ENCODE measurements around the gene LRRC56. TPM values are rescaled to one million over a fixed set of nuclear protein-coding genes. Genes with fewer than 3 reads are reported as not detected.

LRRC56 gene
- total and polyA plus RNA-seq, 2 donors from 2014 or later = 1.2 to 7.7 TPM

- TF ChIP-seq CTCF (IDR thresholded peaks at IDR 0.05; ENCODE audit: borderline replicate concordance, extremely low read depth, insufficient read depth) = no peak
- DNase-seq = peak in 1 of 5 donors; percentile 37
- Histone ChIP-seq H3K9me3 (ENCODE audit: control insufficient read depth in 2 of 3, insufficient read depth in 1 of 3, low read length in 3 of 3) (no peaks in the 10 kb centered on the region), H3K4me1 (ENCODE audit: control insufficient read depth in 2 of 3, insufficient read depth in 2 of 3, low read depth in 1 of 3, low read length in 3 of 3) (no peaks in the 10 kb centered on the region), H3K27ac (ENCODE audit: low read depth in 2 of 2, low read length in 2 of 2) (no peak overlapping the region), H3K4me3 (ENCODE audit: low read length in 3 of 3) (no peak overlapping the region), H3K9ac (ENCODE audit: low read length in 3 of 3) (no peak overlapping the region), H3K27me3 (ENCODE audit: control insufficient read depth, insufficient read depth, low read length) (no peaks in the 10 kb centered on the region), H3K36me3 (ENCODE audit: control insufficient read depth in 2 of 3, insufficient read depth in 3 of 3, low read length in 3 of 3) (no peaks in the 10 kb centered on the region)
- intact Hi-C loops (cut with DNase I) = no loop called here
- no peak for FAIRE-seq
Measured at GRCh38 chr11:526192-526591, 11.1 kb upstream of the LRRC56 start.

DNA sequence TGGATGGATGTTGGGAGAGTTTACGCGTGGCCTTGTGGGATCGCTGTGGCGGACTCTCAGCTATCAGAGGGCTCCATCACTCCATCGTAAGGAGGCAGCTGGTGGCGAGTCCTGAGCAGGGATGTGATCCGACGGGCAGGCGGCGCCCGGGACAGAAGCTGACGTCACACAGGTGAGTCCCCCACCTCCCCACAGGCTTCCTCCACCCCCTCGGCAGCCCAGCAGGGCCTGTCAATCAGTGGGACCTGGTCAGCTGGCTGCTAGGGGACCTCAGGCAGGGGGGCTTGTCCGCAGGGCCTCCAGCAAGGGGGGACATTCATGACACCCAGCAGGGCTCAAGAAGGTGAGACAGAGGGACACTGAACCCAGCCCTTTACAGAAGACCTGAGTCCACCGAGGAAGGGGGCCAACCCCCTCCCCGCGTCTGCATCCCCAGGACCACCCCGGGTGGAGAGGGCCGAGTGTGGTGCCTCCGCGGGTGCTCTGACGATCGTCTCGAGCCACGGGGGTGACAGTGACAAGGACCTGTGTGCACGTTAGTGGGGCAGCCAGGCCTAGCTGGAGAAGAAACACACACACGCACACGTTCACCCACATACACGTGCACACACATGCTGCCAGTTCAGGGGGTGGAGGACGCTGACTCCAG is 9.0 kb upstream of the LRRC56 start:
- H3K36me3 ChIP-seq (ENCODE audit: control insufficient read depth in 2 of 3, insufficient read depth in 3 of 3, low read length in 3 of 3) = no peaks in the 10 kb centered on the region
- peak in 1 of 5 donors; percentile 40 for DNase-seq
- no peak for TF ChIP-seq CTCF (IDR thresholded peaks at IDR 0.05; ENCODE audit: borderline replicate concordance, extremely low read depth, insufficient read depth)
- no peaks in the 10 kb centered on the region for H3K9me3 ChIP-seq (ENCODE audit: control insufficient read depth in 2 of 3, insufficient read depth in 1 of 3, low read length in 3 of 3)
- no peak overlapping the region for H3K27ac ChIP-seq (ENCODE audit: low read depth in 2 of 2, low read length in 2 of 2)
- H3K4me3 ChIP-seq (ENCODE audit: low read length in 3 of 3) = no peak overlapping the region
- H3K9ac ChIP-seq (ENCODE audit: low read length in 3 of 3) = no peak overlapping the region
- no peaks in the 10 kb centered on the region for H3K4me1 ChIP-seq (ENCODE audit: control insufficient read depth in 2 of 3, insufficient read depth in 2 of 3, low read depth in 1 of 3, low read length in 3 of 3)
- no peak for FAIRE-seq
- no peaks in the 10 kb centered on the region for H3K27me3 ChIP-seq (ENCODE audit: control insufficient read depth, insufficient read depth, low read length)
- intact Hi-C loops (cut with DNase I) = no loop called here

DNA sequence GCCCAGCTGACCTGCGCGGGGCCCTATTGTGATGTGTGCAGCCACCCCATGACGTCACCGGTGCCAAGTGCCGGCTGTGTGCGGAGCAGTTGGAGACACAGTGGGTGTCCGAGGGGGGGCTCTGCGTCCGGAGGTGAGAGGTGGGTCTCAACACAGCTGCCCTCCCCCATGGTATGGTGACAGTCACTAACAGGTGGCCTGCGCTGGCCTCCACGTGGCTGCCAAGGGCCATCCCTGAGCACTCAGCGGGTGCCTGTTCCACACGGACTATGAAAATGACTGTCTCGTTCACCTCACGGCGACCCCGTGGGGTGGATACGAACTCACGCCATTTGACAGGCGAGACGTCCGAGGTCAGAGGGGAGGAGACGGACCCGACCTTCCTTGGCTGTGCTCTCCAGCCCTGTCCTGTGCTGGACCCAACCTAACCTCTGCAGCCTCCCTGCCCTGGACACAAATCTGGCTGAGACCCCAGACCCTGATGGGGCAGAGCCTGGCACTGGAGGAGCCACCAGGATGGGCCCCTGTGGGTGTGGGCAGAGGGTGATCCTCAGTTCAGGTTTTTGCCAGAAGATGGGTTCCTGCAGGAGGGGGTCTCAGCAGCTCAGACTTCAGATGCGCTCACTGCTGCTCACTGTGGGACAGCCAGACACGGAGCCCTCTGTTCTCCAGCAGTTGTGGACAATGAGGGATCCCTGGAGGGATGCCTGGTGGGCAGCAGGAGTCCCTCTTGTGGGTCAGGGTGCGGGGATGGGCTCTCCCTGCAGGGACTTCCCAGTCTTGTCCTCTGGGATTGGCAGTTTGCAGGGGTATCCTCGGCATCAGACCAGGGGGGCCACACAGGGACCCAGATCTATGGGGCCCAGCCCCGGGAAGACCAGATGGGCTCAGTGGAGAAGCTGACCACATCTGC is 8.3 kb upstream of the LRRC56 start:
- Histone ChIP-seq H3K9ac (ENCODE audit: low read length in 3 of 3) (no peak overlapping the region), H3K36me3 (ENCODE audit: control insufficient read depth in 2 of 3, insufficient read depth in 3 of 3, low read length in 3 of 3) (no peaks in the 10 kb centered on the region), H3K4me1 (ENCODE audit: control insufficient read depth in 2 of 3, insufficient read depth in 2 of 3, low read depth in 1 of 3, low read length in 3 of 3) (peaks cover 0 to 4% (median under 1%) of the 10 kb centered on the region in 3 donors), H3K27ac (ENCODE audit: low read depth in 2 of 2, low read length in 2 of 2) (no peak overlapping the region), H3K4me3 (ENCODE audit: low read length in 3 of 3) (no peak overlapping the region), H3K9me3 (ENCODE audit: control insufficient read depth in 2 of 3, insufficient read depth in 1 of 3, low read length in 3 of 3) (no peaks in the 10 kb centered on the region), H3K27me3 (ENCODE audit: control insufficient read depth, insufficient read depth, low read length) (no peaks in the 10 kb centered on the region)
- DNase-seq (peak in 1 of 5 donors; percentile 51), FAIRE-seq (no peak)
- no peak for TF ChIP-seq CTCF (IDR thresholded peaks at IDR 0.05; ENCODE audit: borderline replicate concordance, extremely low read depth, insufficient read depth)
- intact Hi-C loops (cut with DNase I) = no loop called here
